ENCODE results near the gene A2M.

DNA sequence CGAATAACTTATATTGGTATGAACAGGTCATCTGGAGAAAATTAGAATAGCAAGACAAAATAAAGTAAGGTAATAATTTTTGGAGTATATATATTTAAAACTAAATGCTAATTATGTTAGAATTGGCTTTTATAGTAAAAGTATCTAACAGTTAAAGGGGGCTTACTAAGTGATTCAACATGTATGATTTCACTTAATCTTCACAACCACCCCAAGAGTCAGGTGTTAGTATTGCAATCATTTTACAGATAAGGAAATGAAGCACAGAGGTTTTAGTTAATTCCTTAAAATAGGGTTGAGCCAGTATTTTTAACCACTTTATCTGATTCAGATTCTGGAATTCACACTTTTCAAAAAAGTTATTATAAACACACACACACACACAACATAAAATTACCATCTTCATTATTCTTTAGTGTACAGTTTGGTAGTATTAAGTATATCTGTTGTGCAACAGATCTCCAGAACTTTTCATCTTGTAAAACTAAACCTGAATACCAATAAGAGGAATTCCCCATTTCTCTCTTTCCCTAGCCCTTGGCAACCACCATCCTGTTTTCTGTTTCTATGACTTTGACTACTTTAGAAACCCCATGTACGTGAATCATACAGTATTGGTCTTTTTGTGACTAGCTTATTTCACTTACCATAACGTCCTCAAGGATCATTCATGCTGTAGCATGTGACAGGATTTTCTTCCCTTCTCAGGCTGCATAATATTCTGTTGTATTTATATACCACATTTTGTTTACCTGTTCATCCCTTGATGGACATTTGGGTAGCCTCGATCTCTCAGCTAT lies 12.5 kb downstream of the A2M start:
- TF ChIP-seq POLR2A (IDR thresholded peaks at IDR 0.05) (no peak), EP300 (IDR thresholded peaks at IDR 0.05) (no peak)
- TF ChIP-seq, protein P1, sequence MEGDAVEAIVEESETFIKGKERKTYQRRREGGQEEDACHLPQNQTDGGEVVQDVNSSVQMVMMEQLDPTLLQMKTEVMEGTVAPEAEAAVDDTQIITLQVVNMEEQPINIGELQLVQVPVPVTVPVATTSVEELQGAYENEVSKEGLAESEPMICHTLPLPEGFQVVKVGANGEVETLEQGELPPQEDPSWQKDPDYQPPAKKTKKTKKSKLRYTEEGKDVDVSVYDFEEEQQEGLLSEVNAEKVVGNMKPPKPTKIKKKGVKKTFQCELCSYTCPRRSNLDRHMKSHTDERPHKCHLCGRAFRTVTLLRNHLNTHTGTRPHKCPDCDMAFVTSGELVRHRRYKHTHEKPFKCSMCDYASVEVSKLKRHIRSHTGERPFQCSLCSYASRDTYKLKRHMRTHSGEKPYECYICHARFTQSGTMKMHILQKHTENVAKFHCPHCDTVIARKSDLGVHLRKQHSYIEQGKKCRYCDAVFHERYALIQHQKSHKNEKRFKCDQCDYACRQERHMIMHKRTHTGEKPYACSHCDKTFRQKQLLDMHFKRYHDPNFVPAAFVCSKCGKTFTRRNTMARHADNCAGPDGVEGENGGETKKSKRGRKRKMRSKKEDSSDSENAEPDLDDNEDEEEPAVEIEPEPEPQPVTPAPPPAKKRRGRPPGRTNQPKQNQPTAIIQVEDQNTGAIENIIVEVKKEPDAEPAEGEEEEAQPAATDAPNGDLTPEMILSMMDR (IDR thresholded peaks at IDR 0.05): no peak

Measured in upper lobe of left lung (tissue), 4 donors.